ENCODE measurements around the gene TAMALIN. TPM values are rescaled to one million over a fixed set of nuclear protein-coding genes. Genes with fewer than 3 reads are reported as not detected.
A peak's percentile ranks its signal among the peaks of the same experiment; 100 is the strongest.

TAMALIN gene
- polyA plus RNA-seq, 3 donors, result 0.63 to 118 (median 1.6) TPM

- Histone ChIP-seq H3K4me3 (replicated peaks in 1 of 3; ENCODE audit: low read depth in 2 of 3, low read length in 3 of 3) (peak overlapping the region in 1 of 3 experiments; percentile 37), H3K79me2 (ENCODE audit: insufficient read depth, low read length) (no peaks in the 10 kb centered on the region), H3K9me3 (replicated peaks in 1 of 2; ENCODE audit: control insufficient read depth in 1 of 2, insufficient read depth in 1 of 2, low read length in 2 of 2) (no peaks in the 10 kb centered on the region), H3K27me3 (ENCODE audit: control insufficient read depth in 2 of 2, insufficient read depth in 2 of 2, low read length in 2 of 2) (peaks cover 0 to 7% of the 10 kb centered on the region in 2 donors), H3K27ac (ENCODE audit: low read depth in 1 of 2, low read length in 2 of 2) (peak overlapping the region; percentile 85 to 88), H3K4me2 (replicated peaks; ENCODE audit: extremely low read depth, low read length, poor library complexity, severe bottlenecking) (peak overlapping the region; percentile 34), H2AFZ (ENCODE audit: insufficient read depth, low read depth, low read length, poor library complexity, severe bottlenecking) (peak overlapping the region; percentile 44), H3K36me3 (replicated peaks in 1 of 2; ENCODE audit: control insufficient read depth in 1 of 2, insufficient read depth in 2 of 2, low read length in 2 of 2) (no peaks in the 10 kb centered on the region), H4K20me1 (ENCODE audit: insufficient read depth, low read length) (no peaks in the 10 kb centered on the region), H3K4me1 (ENCODE audit: control insufficient read depth in 1 of 2, insufficient read depth in 2 of 2, low read length in 2 of 2) (peaks cover 37 to 72% of the 10 kb centered on the region in 2 donors), H3K9ac (ENCODE audit: insufficient read depth, low read length, poor library complexity, severe bottlenecking) (peak overlapping the region; percentile 9)
- H3K4me1 Mint-ChIP-seq, result peaks cover 61% of the 10 kb centered on the region
- WGBS (ENCODE audit: insufficient coverage), result 0% methylated on average over 3 of the region's 4 CpGs
- peak overlapping the region; percentile 39 to 62 for H3K4me3 Mint-ChIP-seq
- intact Hi-C loops (cut with micrococcal nuclease), result no loop called here
- peaks cover 0 to 3% (median 0%) of the 10 kb centered on the region in 7 donors for H3K9me3 Mint-ChIP-seq
- peak; percentile 81 to 91 (median 81) for DNase-seq
- H3K36me3 Mint-ChIP-seq, result peaks cover 13 to 19% of the 10 kb centered on the region in 2 donors
- peak overlapping the region; percentile 95 to 98 (median 97) for H3K27ac Mint-ChIP-seq
- no peak for TF ChIP-seq CTCF (IDR thresholded peaks at IDR 0.05)
- H3K27me3 Mint-ChIP-seq (ENCODE audit: low read depth in 3 of 3), result peaks cover 13 to 31% (median 21%) of the 10 kb centered on the region in 3 donors
Observed at GRCh38 chr12:52045794-52046199, 39.1 kb downstream of the TAMALIN start.

- peaks cover 13 to 23% of the 10 kb centered on the region in 2 donors for H3K36me3 Mint-ChIP-seq
- H3K9me3 Mint-ChIP-seq, result peaks cover 0 to 9% (median 3%) of the 10 kb centered on the region in 7 donors
- intact Hi-C loops (cut with micrococcal nuclease), result no loop called here
- peaks cover 17 to 34% (median 30%) of the 10 kb centered on the region in 3 donors for H3K27me3 Mint-ChIP-seq (ENCODE audit: low read depth in 3 of 3)
- no peak overlapping the region for H3K4me3 Mint-ChIP-seq
- peaks cover 57% of the 10 kb centered on the region for H3K4me1 Mint-ChIP-seq
- no peak for TF ChIP-seq CTCF (IDR thresholded peaks at IDR 0.05)
- Histone ChIP-seq H3K9ac (ENCODE audit: insufficient read depth, low read length, poor library complexity, severe bottlenecking) (no peak overlapping the region), H3K79me2 (ENCODE audit: insufficient read depth, low read length) (no peaks in the 10 kb centered on the region), H3K4me1 (ENCODE audit: control insufficient read depth in 1 of 2, insufficient read depth in 2 of 2, low read length in 2 of 2) (peaks cover 43 to 74% of the 10 kb centered on the region in 2 donors), H4K20me1 (ENCODE audit: insufficient read depth, low read length) (peaks cover 5% of the 10 kb centered on the region), H3K9me3 (replicated peaks in 1 of 2; ENCODE audit: control insufficient read depth in 1 of 2, insufficient read depth in 1 of 2, low read length in 2 of 2) (no peaks in the 10 kb centered on the region), H3K27me3 (ENCODE audit: control insufficient read depth in 2 of 2, insufficient read depth in 2 of 2, low read length in 2 of 2) (peaks cover 0 to 14% of the 10 kb centered on the region in 2 donors), H2AFZ (ENCODE audit: insufficient read depth, low read depth, low read length, poor library complexity, severe bottlenecking) (no peak overlapping the region), H3K4me2 (replicated peaks; ENCODE audit: extremely low read depth, low read length, poor library complexity, severe bottlenecking) (no peak overlapping the region), H3K4me3 (replicated peaks in 1 of 3; ENCODE audit: low read depth in 2 of 3, low read length in 3 of 3) (no peak overlapping the region), H3K36me3 (replicated peaks in 1 of 2; ENCODE audit: control insufficient read depth in 1 of 2, insufficient read depth in 2 of 2, low read length in 2 of 2) (no peaks in the 10 kb centered on the region), H3K27ac (ENCODE audit: low read depth in 1 of 2, low read length in 2 of 2) (peak overlapping the region in 1 of 2 donors; percentile 88)
- WGBS (ENCODE audit: insufficient coverage), result 100% methylated on average over 2 of the region's 7 CpGs
- peak overlapping the region; percentile 95 to 98 (median 97) for H3K27ac Mint-ChIP-seq
- DNase-seq, result no peak
Observed at GRCh38 chr12:52046859-52047258, 40.1 kb downstream of the TAMALIN start.
